AG04450 (cell line): ENCODE results near the gene CCDC28A. TPM values are rescaled to one million over a fixed set of nuclear protein-coding genes. Genes with fewer than 3 reads are reported as not detected.

ENCODE experiments used
- CTCF ChIA-PET: fragments of 300-600, 350-600 bp; formaldehyde crosslinking; extraction: SDS; loops from one replicate; lab custom pipeline; 2022; ENCODE audit warnings: antibody characterized with exemption, inconsistent platforms; lab: Charles Lee
- POLR2A ChIA-PET: fragments of 350-600 bp; formaldehyde crosslinking; extraction: SDS; loops from one replicate; lab custom pipeline; 2021; ENCODE audit warnings: antibody characterized with exemption, inconsistent platforms; lab: Yijun Ruan, JAX
- DNase-seq: peaks from one replicate; pipeline ENCODE4 v3.0.0-alpha.2; 2011; ENCODE audit warnings: low read depth, low spot score
- H3K27ac ChIP-seq: one replicate; pipeline ENCODE4 v1.5.1; 2012; ENCODE audit warnings: low read depth, low read length, control low read depth
- H3K27me3 ChIP-seq: one replicate; pipeline ENCODE4 v1.6.0; 2012; ENCODE audit warnings: low read length; ENCODE audit not compliant: control insufficient read depth, insufficient read depth
- H3K4me3 ChIP-seq: 2 replicates; pipeline ENCODE4 v1.5.1; 2011; ENCODE audit warnings: mild to moderate bottlenecking, low read depth, low read length, control low read depth
- H3K9me3 ChIP-seq: 2 replicates; pipeline ENCODE4 v1.5.1; 2012; ENCODE audit warnings: low read length; ENCODE audit not compliant: control insufficient read depth, insufficient read depth
- CTCF ChIP-seq: IDR thresholded peaks from 2 replicates; pipeline ENCODE4 v1.5.1; 2011; ENCODE audit warnings: low read depth, low read length, control low read depth, inconsistent platforms
- polyA plus RNA-seq: library from polyadenylated mRNA; depleted of rRNA; stranded (reverse); fragments of >200 nt; gene quantifications from 2 replicates; pipeline ENCODE4 v1.2.3, GENCODE V29; 2011

The CCDC28A gene
- polyA plus RNA-seq, 1 experiment, result 23.8 TPM

- Histone ChIP-seq H3K27me3 (no peaks in the 10 kb centered on the region), H3K4me3 (no peak overlapping the region), H3K27ac (no peak overlapping the region), H3K9me3 (peaks cover 4% of the 10 kb centered on the region)
- no peak for DNase-seq
- TF ChIP-seq CTCF, result peak; percentile 33; the same call in 1 of the 2 replicates
- POLR2A ChIA-PET, result no interaction called here
- CTCF ChIA-PET, result interaction anchor here (1.0 kb wide), 1 partner anchor 158 kb away, joined by 3 read pairs; no protein-coding TSS in a partner anchor
These were observed 21.6 kb upstream of the CCDC28A start for GRCh38 chr6:138752017-138752416.

GRCh38 chr6:138757136-138757535 lies 16.4 kb upstream of the CCDC28A start:
- ChIA-PET POLR2A (no interaction called here), CTCF (interaction anchor here (2.0 kb wide), 1 partner anchor 9 kb away, joined by 12 read pairs; no protein-coding TSS in a partner anchor)
- no peaks in the 10 kb centered on the region for H3K9me3 ChIP-seq
- no peaks in the 10 kb centered on the region for H3K27me3 ChIP-seq
- H3K27ac ChIP-seq, result no peak overlapping the region
- TF ChIP-seq CTCF, result no peak
- no peak overlapping the region for H3K4me3 ChIP-seq
- no peak for DNase-seq

GRCh38 chr6:138765896-138766655 lies 7.5 kb upstream of the CCDC28A start:
- CTCF ChIA-PET, result interaction anchor here (0.6 to 9.2 kb wide), 45 partner anchors 9 to 758 kb away, joined by 3 to 181 read pairs (median 4); partner anchors contain the start of gene ECT2L
- no peaks in the 10 kb centered on the region for H3K9me3 ChIP-seq
- POLR2A ChIA-PET, result no interaction called here
- no peak overlapping the region for H3K4me3 ChIP-seq
- peak; percentile 60 for TF ChIP-seq CTCF
- no peaks in the 10 kb centered on the region for H3K27me3 ChIP-seq
- H3K27ac ChIP-seq, result no peak overlapping the region
- peak; percentile 8 for DNase-seq

- no peaks in the 10 kb centered on the region for H3K27me3 ChIP-seq
- ChIA-PET CTCF (interaction anchor here (0.6 to 9.2 kb wide), 5 partner anchors 39 to 653 kb away, joined by 3 to 181 read pairs (median 5); no protein-coding TSS in a partner anchor), POLR2A (no interaction called here)
- no peak for DNase-seq
- no peak overlapping the region for H3K4me3 ChIP-seq
- H3K9me3 ChIP-seq, result no peaks in the 10 kb centered on the region
- TF ChIP-seq CTCF, result no peak
- H3K27ac ChIP-seq, result no peak overlapping the region
These were observed 4.4 kb upstream of the CCDC28A start for GRCh38 chr6:138769102-138769676.
